COR-L47 (cell line): ENCODE measurements around the gene XIAP.
"Not testable (repeated sequence)": the region's sequence is repeated elsewhere in the genome, so short reads cannot be mapped to it uniquely, and the experiment has no call there.

Experiments used
- DNase-seq: peaks from one replicate; lab custom pipeline; 2025; lab: John Stamatoyannopoulos, UW

The XIAP gene

GRCh38 chrX:123859846-123860838 lies at the start of gene XIAP:
TSS of gene XIAP (plus strand) at chrX:123860053. CDS start at chrX:123885663, 25,610 bp downstream.
- DNase-seq, result peak; percentile 58

- DNase-seq, result no peak
Measured at GRCh38 chrX:123814343-123814742, 45.5 kb upstream of the XIAP start.

DNA sequence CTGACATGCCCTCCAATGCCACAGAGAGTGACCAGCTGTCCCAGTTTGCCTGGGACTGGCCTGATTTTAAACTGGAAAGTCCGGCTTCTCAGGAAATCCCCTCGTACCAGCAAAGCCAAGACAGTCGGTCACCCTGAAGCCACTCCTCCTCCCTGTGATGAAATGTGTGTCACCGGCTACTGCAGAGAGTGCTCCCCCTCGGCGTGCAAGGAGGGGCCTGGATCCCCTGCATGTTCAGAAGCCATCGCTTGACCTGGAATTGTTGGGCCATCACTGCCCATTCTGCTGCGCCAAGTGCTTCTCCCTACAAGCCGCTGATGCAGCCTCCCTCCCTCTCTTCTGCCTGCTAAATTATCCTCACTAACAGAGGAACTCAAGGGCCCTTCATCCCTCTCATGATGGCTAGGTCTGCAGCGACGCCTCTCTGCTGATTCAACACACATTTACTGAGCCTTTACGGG lies 44.9 kb upstream of the XIAP start:
- not testable (repeated sequence) for DNase-seq

- no peak for DNase-seq
Measured at GRCh38 chrX:123817288-123817894, 42.5 kb upstream of the XIAP start.

- DNase-seq, result no peak
Measured at GRCh38 chrX:123818243-123818642, 41.6 kb upstream of the XIAP start.

GRCh38 chrX:123822965-123823364 lies 36.9 kb upstream of the XIAP start:
- DNase-seq, result no peak

DNA sequence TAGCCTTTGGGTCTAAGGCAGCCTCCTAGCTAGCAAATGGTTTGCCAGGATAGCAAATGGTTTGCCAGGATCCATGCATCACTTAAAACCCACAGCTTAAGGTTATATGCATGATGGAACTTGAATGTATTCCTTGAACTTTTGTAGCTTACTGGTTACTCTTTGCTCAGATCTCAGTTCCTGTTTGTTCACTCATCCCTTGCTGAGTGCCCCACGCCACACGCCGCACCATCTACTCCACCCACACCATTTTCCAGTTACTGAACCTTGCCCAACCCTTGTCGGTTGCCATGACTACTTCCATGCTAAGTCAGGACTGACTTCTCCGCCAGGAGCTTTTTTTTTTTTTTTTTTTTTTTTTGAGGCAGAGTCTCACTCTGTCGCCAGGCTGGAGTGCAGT lies 29.5 kb upstream of the XIAP start:
- DNase-seq, result no peak

DNA sequence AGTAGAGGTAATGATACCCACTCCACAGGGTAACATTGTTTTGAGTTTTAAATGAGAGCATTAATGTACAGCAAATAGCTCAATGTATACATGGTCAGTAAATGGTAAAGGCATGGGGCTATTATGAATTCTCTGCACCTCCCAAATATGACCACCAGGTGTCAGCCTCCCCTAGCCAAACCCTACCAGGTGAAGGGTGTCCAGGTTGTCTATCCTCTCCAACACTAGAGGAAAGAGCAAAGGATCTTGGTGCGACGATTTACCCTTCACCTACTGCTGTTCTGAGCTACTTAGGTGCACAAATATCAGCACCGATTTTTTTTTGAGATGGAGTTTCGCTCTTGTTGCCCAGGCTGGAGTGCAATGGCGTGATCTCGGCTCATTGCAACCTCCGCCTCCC lies 26.5 kb upstream of the XIAP start:
- peak; percentile 13 for DNase-seq

DNA sequence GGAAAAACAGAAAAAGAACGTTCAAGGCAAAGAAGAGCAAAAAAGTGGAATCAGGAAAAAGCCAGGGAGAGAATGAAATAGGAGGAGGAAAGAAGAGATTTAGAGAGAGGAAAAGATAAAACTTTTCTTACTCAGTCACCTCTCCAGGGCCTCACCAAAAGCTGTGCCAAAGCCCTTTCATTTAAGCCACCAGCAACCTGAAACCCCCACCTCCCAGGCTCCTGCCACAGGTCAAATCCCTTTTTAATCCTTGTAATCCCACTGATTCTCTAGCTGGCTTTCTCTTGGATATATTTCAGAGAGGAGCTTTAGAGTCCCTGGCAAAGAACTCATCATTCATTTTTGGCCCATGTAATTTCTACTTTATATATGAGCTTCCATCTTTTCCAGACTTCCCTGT lies 25.7 kb upstream of the XIAP start:
- DNase-seq, result no peak

DNA sequence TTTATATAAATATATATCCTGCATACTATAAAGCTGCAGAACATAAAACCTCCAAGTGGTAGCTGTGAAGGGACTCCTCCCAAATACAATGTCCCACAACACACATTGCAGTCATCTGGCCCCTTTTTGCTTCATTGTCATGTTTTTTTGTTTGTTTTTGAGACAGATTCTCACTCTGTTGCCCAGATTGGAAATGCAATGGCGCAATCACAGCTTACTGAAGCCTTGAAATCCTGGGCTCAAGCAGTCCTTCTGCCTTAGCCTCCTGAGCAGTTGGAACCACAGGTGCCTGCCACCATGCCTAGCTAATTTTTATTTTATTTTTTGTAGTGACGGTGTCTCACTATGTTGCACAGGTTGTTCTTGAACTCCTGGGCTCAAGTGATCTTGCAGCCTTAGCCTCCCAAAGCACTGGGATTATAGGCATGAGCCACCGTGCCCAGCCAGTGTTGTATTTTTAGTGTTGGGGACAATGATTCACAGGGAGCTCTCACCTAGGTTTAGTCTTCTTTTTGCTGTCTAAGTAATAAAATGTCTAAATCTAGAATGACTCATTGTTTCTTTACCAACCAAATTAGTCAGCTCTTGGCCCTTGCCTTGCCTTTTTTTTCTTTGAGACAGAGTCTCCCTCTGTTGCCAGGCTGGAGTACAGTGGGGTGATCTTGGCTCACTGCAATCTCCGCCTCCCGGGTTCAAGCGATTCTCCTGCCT lies 24.0 kb upstream of the XIAP start:
- no peak for DNase-seq

DNA sequence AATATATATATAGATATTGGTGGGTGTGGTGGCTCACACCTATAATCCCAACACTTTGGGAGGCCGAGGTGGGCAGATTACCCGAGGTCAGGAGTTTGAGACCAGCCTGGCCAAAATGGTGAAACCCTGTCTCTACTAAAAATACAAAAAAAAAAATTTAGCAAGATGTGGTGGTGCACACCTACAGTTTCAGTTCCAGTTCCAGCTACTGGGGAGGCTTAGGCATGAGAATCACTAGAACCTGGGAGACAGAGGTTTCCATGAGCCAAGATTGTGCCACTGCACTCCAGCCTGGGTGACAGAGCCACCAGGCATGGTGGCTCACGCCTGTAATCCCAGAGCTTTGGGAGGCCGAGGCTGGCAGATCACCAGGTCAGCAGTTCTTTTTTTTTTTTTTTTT lies 14.7 kb upstream of the XIAP start:
- not testable (repeated sequence) for DNase-seq

DNA sequence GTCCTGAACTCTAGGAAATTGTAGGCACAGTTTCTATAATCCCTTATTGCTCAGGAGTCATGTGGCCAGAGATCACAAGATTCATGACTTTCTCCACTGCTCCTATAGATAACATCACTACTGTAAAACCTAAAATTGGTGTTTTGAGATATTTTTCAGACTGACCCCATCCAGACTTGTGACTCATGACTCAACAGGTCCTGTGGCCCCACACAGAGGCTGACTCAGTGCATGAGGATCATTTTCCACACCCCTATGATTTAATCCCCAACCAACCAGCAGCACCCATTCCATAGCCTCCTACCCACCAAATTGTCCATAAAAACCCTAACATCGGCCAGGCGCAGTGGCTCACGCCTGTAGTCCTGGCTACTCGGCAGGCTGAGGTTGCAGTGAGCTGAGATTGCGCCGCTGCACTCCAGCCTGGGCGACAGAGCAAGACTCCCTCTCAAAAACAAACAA lies 13.2 kb upstream of the XIAP start:
- DNase-seq, result no peak

DNA sequence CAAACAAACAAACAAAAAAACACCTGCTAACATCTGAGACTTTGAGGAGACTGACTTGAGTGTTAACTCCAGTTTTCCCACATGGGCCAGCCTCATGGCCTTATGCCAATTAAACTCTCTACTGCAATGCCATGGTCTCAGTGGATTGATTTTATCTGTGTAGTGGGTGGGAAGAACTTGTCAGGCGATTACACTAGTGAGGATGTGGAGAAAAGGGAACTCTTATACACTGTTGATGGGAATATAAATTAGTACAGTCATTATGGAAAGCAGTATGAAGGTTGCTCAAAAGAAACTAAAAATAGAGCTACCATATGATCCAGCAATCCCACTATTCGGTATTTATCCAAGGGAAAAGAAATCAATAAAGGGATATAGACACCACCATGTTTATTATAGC lies 12.8 kb upstream of the XIAP start:
- DNase-seq, result no peak

GRCh38 chrX:123849096-123849495 lies 10.8 kb upstream of the XIAP start:
- DNase-seq, result no peak

- DNase-seq, result not testable (repeated sequence)
Measured at GRCh38 chrX:123849906-123850305, 9.9 kb upstream of the XIAP start.

DNA sequence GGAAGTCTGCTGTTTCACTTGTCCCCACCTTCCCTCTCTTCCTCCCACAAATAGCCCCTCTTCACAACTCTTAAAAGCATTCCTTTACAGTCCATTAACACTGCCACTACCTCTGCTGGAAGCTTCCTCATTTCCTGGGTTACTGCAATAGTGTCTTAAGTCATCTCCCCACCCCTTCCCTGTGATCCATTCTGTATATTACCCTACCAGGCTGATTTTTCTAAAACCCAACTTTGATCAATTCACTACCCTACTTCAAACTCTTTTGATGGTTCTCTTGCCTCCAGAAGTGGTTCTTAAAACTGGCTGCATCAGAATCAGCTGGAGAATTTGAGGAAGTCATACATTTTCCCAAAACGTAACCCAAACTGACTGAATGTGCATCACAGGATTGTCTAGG lies 8.8 kb upstream of the XIAP start:
- DNase-seq, result no peak

DNA sequence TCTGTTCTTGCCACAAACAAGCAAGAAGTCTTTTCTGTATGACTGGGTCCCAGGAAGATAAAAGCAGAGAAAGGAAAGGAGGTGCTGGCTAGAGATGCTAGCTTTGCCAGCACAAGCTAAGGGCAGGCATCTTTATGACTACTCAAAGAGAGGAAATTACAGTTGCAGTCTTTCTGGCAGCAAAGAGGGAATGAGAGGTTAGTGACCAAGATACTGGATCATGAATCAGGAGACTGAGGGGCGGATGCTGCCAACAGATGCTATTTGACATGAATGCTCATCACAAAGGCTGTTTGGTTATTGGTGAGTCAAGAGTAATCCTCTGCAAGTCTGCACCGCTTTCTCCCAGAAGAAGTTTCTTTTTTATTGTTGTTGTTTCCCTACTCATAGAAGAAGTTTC lies 5.5 kb upstream of the XIAP start:
- DNase-seq, result no peak

GRCh38 chrX:123859409-123859845 lies 426 bp upstream of the XIAP start:
- peak; percentile 58 for DNase-seq

GRCh38 chrX:123860983-123861382 lies 1.1 kb downstream of the XIAP start:
- no peak for DNase-seq

- DNase-seq, result no peak
Measured at GRCh38 chrX:123869488-123869887, 9.6 kb downstream of the XIAP start.

- no peak for DNase-seq
Measured at GRCh38 chrX:123871309-123871708, 11.5 kb downstream of the XIAP start.

GRCh38 chrX:123873956-123874355 lies 14.1 kb downstream of the XIAP start:
- no peak for DNase-seq
